IMR-90 (cell line): ENCODE measurements around the gene PEAK1.

Experiments
- CTCF ChIP-seq: conservative IDR thresholded peaks from 2 replicates; pipeline ENCODE4 v1.5.1; 2012; ENCODE audit warnings: mild to moderate bottlenecking, low read depth, low read length, improper control_type of control experiment
- FOS ChIP-seq: fragments of 150-350 bp; IDR thresholded peaks from 2 replicates; pipeline ENCODE4 v1.6.1; 2016; ENCODE audit warnings: low read depth, low read length
- MAFK ChIP-seq: IDR thresholded peaks from 2 replicates; pipeline ENCODE4 v1.6.1; 2012; ENCODE audit warnings: low read depth, low read length, improper control_type of control experiment
- MAZ ChIP-seq: IDR thresholded peaks from 2 replicates; pipeline ENCODE4 v1.6.1; 2012; ENCODE audit warnings: low read depth, mild to moderate bottlenecking, low read length, improper control_type of control experiment, moderate library complexity, borderline replicate concordance
- POLR2A ChIP-seq: IDR thresholded peaks from 2 replicates; pipeline ENCODE4 v1.6.1; 2012; ENCODE audit warnings: mild to moderate bottlenecking, low read depth, low read length
- RAD21 ChIP-seq: IDR thresholded peaks from 2 replicates; pipeline ENCODE4 v1.6.1; 2012; ENCODE audit warnings: low read length, improper control_type of control experiment
- RCOR1 ChIP-seq: IDR thresholded peaks from 2 replicates; pipeline ENCODE4 v1.6.1; 2012; ENCODE audit warnings: mild to moderate bottlenecking, low read length, improper control_type of control experiment; ENCODE audit not compliant: insufficient replicate concordance
- RFX5 ChIP-seq: IDR thresholded peaks from 2 replicates; pipeline ENCODE4 v1.8.0; 2012; ENCODE audit warnings: low read depth, mild to moderate bottlenecking, low read length, moderate library complexity
- USF2 ChIP-seq: fragments of 150-350 bp; IDR thresholded peaks from 2 replicates; pipeline ENCODE4 v1.6.1; 2017; ENCODE audit warnings: mild to moderate bottlenecking, antibody characterized with exemption, low read length, low read depth

- TF ChIP-seq USF2, result no peak
- TF ChIP-seq CTCF, result no peak
- no peak for TF ChIP-seq POLR2A
- no peak for TF ChIP-seq MAFK
- no peak for TF ChIP-seq RFX5
- TF ChIP-seq RCOR1, result no peak
- TF ChIP-seq RAD21, result no peak
- no peak for TF ChIP-seq MAZ
- TF ChIP-seq FOS, result no peak
Observed at GRCh38 chr15:77074350-77074749, 345.6 kb downstream of the PEAK1 start.
